Activated naive CD8-positive, alpha-beta T cell treated with anti-CD3 and anti-CD28 coated beads, Interleukin-2, amount 50 U/mL, for 24 hours (primary cell): ENCODE measurements around the gene SAA1.
A peak's percentile ranks its signal among the peaks of the same experiment; 100 is the strongest.

Experiments
- ATAC-seq: fragments of 150-1000 bp; cut with Tn5 transposase; one replicate; pipeline ENCODE4 v1.10.0; 2021
- DNase-seq: peaks from one replicate; pipeline ENCODE4 v3.0.0; 2021
- H3K27ac Mint-ChIP-seq: one replicate; pipeline ENCODE4 v1.8.0; 2021; ENCODE audit warnings: mild to moderate bottlenecking, mixed read lengths
- H3K27me3 Mint-ChIP-seq: one replicate; pipeline ENCODE4 v1.8.0; 2021; ENCODE audit warnings: mixed read lengths
- H3K36me3 Mint-ChIP-seq: one replicate; pipeline ENCODE4 v1.8.0; 2021; ENCODE audit warnings: low read depth, mixed read lengths
- H3K4me1 Mint-ChIP-seq: one replicate; pipeline ENCODE4 v1.8.0; 2021; ENCODE audit warnings: mixed read lengths
- H3K4me3 Mint-ChIP-seq: one replicate; pipeline ENCODE4 v1.8.0; 2021; ENCODE audit warnings: mild to moderate bottlenecking, moderate library complexity, mixed read lengths
- H3K9me3 Mint-ChIP-seq: one replicate; pipeline ENCODE4 v1.8.0; 2021; ENCODE audit warnings: mixed read lengths

The SAA1 gene

DNA sequence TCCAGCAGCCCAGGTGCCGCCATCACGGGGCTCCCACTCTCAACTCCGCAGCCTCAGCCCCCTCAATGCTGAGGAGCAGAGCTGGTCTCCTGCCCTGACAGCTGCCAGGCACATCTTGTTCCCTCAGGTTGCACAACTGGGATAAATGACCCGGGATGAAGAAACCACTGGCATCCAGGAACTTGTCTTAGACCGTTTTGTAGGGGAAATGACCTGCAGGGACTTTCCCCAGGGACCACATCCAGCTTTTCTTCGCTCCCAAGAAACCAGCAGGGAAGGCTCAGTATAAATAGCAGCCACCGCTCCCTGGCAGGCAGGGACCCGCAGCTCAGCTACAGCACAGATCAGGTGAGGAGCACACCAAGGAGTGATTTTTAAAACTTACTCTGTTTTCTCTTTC lies at the start of gene SAA1:
Gene SAA1 (plus strand): TSS at position 316 of the 400 bp plus-strand sequence. CDS start 624 bp downstream, outside the sequence.
- ATAC-seq (no peak), DNase-seq (no peak)
- H3K9me3 Mint-ChIP-seq: no peaks in the 10 kb centered on the region
- H3K4me3 Mint-ChIP-seq: no peak within 1 kb of the TSS
- H3K27me3 Mint-ChIP-seq: no peaks in the 10 kb centered on the region
- no peaks in the 10 kb centered on the region for H3K4me1 Mint-ChIP-seq
- H3K27ac Mint-ChIP-seq: no peak within 1 kb of the TSS
- no peaks in the 10 kb centered on the region for H3K36me3 Mint-ChIP-seq

DNA sequence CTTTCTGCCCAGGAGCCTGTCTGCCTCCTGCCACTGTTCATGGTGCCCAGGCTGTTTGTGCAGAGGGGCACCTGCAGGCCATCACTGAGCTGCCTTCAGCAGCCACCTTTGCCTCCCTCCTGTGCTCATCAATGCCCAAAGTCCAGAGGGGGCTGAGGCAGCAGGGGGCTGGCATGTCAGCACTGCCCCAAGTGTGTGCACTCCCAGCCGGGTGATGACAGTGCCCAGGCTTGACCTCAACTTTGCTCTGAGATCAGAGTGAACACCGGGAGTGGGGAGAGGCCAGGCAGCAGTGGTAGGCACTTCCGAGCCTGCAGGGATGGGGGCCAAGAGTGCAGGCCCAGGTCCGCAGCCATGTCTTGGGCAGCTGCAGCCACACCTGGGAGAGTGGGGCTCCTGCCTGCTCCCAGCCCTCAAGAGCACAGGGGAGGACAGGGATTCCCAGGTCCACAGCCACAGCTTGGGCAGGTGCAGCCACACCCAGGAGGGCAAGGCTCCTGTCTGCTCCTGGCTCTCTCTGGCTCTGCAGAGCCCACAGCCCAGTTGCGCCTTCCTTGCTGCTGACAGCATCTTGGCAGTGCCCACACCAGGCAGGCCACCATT lies 44.7 kb upstream of the SAA1 start:
- no peaks in the 10 kb centered on the region for H3K4me1 Mint-ChIP-seq
- no peak overlapping the region for H3K27ac Mint-ChIP-seq
- DNase-seq (no peak), ATAC-seq (no peak)
- H3K36me3 Mint-ChIP-seq: no peaks in the 10 kb centered on the region
- H3K9me3 Mint-ChIP-seq: no peaks in the 10 kb centered on the region
- peaks cover 11% of the 10 kb centered on the region for H3K27me3 Mint-ChIP-seq
- no peak overlapping the region for H3K4me3 Mint-ChIP-seq

DNA sequence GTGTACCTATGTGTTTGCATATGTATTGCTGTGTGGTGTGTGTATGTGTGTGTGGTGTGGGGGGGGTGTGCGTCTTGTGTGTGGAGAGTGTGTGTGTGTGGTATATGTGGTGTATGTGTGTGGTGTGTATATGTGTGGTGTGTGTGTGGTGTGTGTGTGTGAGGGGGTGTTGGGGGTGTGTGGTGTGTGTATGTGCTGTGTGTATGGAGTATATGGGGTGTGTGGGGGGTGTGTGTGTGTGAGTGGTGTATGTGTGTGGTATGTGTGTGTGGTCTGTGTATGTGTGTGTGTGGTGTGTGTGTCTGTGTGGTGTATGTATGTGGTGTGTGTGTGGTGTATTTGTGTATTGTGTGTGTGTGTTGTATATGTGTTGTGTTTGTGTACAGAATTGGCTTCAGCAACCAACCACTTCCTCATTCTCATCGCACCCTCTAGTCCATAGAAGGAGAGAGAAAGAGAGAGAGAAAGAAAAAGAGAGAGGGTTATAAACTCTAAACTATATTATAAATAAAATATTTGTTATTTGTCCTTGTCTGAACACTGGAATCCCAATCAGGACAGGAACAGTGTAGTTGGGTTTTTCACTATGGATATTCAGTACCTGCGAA lies 43.1 kb upstream of the SAA1 start:
- ATAC-seq: no peak
- H3K36me3 Mint-ChIP-seq: no peaks in the 10 kb centered on the region
- no peak overlapping the region for H3K4me3 Mint-ChIP-seq
- DNase-seq: no peak
- H3K9me3 Mint-ChIP-seq: no peaks in the 10 kb centered on the region
- H3K27ac Mint-ChIP-seq: no peak overlapping the region
- H3K27me3 Mint-ChIP-seq: peaks cover 2% of the 10 kb centered on the region
- no peaks in the 10 kb centered on the region for H3K4me1 Mint-ChIP-seq

DNA sequence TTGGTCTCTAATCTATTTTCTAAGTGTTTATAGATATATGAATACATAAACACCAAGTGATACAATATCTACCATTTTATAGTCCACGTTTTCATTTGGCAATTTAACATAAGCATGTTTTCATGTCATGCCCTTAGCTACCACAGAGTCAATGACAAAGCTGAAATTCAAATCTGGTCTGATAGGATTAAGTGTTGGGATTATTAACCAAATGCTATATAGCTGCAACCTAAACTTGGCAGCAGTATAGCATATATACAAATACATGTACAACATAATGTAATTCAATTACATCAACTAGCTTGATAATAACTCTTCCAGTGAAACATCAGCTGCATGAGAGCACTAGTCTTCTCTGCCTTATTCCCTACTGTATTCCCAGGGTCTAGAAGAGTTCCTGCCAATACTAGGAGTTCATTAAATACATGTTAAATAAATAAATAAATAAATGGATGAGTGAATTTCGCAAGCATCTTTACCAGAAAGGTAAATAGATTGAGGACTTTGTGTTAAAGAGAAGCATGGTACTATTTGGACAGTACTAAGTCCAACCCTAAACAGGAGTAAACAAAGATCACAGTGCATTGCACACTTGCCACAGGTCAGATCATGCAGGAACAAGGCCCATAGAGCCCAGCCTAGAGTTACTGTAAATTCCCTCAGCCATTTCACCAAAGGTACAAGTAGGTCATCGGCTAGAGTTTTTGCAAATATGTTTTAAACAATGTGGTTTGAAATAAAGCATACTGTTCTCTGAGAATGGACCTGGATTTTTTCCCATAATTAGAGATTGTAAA lies 42.3 kb upstream of the SAA1 start:
- DNase-seq: no peak
- H3K4me3 Mint-ChIP-seq: no peak overlapping the region
- ATAC-seq: no peak
- H3K27ac Mint-ChIP-seq: no peak overlapping the region
- no peaks in the 10 kb centered on the region for H3K36me3 Mint-ChIP-seq
- H3K9me3 Mint-ChIP-seq: no peaks in the 10 kb centered on the region
- no peaks in the 10 kb centered on the region for H3K4me1 Mint-ChIP-seq
- H3K27me3 Mint-ChIP-seq: peaks cover 2% of the 10 kb centered on the region

DNA sequence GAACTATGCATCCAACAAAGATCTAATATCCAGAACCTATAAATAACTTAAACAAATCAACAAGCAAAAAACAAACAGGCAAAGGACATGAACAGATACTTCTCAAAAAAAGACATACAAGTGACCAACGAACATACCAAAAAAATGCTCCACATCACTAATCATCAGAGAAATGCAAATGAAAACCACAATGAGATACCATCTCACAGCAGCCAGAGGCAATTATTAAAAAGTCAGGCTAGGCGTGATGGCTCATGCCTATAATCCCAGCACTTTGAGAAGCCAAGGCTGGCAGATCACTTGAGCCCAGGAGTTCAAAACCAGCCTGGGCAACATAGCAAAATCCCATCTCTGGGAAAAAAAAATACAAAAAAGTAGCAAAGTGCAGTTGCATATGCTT lies 40.2 kb upstream of the SAA1 start:
- DNase-seq (no peak), ATAC-seq (no peak)
- Mint-ChIP-seq H3K4me1 (no peaks in the 10 kb centered on the region), H3K36me3 (no peaks in the 10 kb centered on the region), H3K4me3 (no peak overlapping the region), H3K27me3 (peaks cover 2% of the 10 kb centered on the region), H3K27ac (no peak overlapping the region), H3K9me3 (no peaks in the 10 kb centered on the region)

DNA sequence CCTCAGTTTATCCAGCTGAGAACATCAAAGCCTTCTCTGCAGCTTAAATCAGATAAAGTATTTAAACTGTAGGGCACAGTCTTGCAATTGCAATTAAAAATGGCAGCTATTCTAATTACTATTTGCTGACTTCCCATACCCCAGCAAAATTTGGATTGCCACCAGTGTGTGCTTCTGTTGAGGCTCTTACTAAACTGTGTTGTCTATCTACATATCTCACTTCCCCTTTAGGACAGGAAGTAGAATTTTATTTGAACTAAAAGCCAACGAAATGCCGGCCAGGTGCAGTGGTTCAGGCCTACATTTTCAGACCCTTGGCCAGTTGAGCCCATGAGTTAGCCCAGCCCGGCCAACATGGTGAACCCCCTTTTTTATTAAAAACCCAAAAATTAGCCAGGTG lies 36.6 kb upstream of the SAA1 start:
- H3K4me3 Mint-ChIP-seq: no peak overlapping the region
- H3K27ac Mint-ChIP-seq: no peak overlapping the region
- H3K27me3 Mint-ChIP-seq: peaks cover 3% of the 10 kb centered on the region
- ATAC-seq (no peak), DNase-seq (no peak)
- H3K36me3 Mint-ChIP-seq: no peaks in the 10 kb centered on the region
- H3K4me1 Mint-ChIP-seq: no peaks in the 10 kb centered on the region
- no peaks in the 10 kb centered on the region for H3K9me3 Mint-ChIP-seq

DNA sequence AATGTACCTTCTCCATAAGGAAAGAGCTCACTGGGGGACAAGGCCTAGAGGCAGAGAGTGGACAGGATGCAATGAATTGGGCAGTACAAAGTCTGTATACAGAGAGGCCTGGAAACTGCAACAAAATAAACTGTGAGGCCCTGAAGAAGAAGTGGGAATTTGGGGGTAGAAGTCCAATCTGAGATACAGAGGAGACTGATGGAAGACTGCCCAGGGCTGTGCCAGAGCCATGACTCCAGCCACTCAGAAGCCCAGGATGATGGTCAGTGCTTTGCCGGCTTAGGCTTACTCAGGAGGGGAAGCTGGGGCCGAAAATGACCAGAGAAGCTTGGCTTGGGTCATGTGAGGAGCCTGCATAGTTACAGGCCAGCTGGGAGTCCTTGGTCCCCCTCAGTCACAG lies 35.2 kb upstream of the SAA1 start:
- H3K27ac Mint-ChIP-seq: no peak overlapping the region
- no peaks in the 10 kb centered on the region for H3K4me1 Mint-ChIP-seq
- ATAC-seq (no peak), DNase-seq (no peak)
- H3K36me3 Mint-ChIP-seq: no peaks in the 10 kb centered on the region
- no peaks in the 10 kb centered on the region for H3K9me3 Mint-ChIP-seq
- H3K27me3 Mint-ChIP-seq: peaks cover 5% of the 10 kb centered on the region
- H3K4me3 Mint-ChIP-seq: no peak overlapping the region

DNA sequence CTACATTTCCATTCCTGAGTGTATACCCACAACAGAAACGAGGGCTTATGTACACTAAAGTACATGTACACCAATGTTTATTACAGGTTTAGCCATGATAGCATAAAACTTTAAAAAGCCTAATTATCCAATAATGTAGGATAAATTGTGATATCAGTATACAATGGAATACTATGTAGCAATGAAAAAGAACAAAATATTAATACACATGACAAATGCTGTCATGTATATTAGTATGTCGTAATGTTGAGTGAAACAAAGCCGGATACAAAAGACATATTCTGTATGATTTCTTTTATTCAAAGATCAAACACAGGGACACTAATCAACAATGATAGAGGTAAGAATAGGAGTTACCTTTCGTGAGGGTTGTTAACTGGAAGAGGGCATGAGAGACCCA lies 32.2 kb upstream of the SAA1 start:
- no peaks in the 10 kb centered on the region for H3K4me1 Mint-ChIP-seq
- H3K36me3 Mint-ChIP-seq: no peaks in the 10 kb centered on the region
- DNase-seq (no peak), ATAC-seq (no peak)
- no peak overlapping the region for H3K27ac Mint-ChIP-seq
- H3K27me3 Mint-ChIP-seq: peaks cover 19% of the 10 kb centered on the region
- H3K9me3 Mint-ChIP-seq: no peaks in the 10 kb centered on the region
- no peak overlapping the region for H3K4me3 Mint-ChIP-seq

DNA sequence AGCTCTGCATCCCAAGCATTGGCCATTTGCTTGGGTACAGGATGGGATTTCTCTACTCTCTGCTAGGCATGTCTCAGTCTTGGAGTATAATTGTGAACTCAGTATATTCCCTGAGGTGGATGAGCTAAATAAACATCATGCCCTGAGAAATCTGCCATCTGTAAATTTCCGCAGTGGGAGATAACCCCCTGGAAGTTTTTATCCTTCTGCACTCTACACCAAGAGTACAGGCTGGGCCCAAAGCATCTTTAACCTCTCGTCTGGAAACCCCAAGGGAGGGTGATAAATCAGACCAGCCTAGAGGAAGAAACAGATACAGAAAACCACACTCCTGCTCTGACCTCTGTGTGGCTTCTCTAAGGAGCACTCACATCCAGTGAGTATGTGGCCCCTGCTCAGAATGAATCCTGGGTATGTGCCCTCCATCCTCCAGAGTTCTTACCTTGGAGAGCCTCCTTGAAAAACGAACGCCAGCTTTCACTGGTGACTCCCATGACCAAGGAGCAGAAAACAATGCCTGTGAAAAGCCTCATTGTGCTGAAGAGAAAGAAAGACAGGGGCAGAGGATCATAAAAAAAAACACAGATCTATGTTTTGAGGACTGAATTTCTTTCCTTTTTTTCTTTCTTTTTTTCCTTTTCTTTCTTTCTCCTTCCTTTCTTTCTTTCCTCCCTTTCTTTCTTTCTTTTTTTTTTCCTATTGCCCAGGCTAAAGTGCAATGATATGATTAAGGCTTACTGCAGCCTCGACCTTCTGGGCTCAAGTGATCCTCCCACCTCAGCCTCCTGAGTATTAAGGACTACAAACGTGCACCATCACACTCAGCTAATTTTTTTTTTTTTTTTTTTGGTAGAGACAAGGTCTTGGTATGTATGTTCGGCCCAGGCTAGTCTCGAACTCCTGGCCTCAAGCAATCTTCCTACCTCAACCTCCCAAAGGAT lies 30.4 kb upstream of the SAA1 start:
- Mint-ChIP-seq H3K27ac (no peak overlapping the region), H3K27me3 (peaks cover 26% of the 10 kb centered on the region), H3K4me1 (no peaks in the 10 kb centered on the region), H3K36me3 (no peaks in the 10 kb centered on the region), H3K9me3 (no peaks in the 10 kb centered on the region), H3K4me3 (no peak overlapping the region)
- ATAC-seq (no peak), DNase-seq (no peak)

DNA sequence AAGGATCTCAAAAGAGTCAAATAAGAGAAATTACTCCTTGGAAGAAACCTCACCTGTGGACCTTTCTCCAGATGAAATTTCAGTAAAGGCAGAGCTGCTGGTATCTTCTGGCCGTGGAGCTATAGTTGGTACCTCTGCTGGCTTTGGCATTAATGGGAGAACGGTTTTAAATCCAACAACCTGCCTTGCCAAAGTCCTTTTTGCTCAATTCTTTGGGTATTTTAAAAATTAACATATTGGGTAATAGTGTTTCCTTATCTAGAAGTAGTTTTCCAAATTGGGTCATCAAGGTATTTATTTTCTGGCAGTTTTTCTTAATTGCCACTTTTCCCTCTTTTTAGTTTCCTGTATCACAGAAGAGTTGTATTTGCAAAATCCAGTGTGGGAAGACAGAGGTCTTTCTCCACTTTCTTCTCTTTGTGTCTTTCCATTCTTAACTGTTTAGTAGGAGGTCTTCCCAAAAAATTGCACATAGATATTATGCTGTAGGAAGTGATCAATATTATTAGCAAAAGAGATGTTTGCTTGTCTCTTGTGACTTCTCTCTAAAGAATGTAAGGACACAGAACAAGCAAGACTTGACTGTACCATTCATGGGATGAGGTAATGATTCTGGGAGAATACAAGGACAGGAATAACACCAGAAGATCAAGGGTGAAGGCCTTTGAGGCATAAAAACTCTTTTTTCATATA lies 29.3 kb upstream of the SAA1 start, which contains the start of gene SAA4:
Gene SAA4 (minus strand): TSS at position 139 of the 693 bp plus-strand sequence. CDS start 876 bp downstream, outside the sequence.
- Mint-ChIP-seq H3K4me3 (no peak within 1 kb of the TSS), H3K36me3 (no peaks in the 10 kb centered on the region), H3K9me3 (no peaks in the 10 kb centered on the region), H3K27me3 (peaks cover 28% of the 10 kb centered on the region), H3K27ac (no peak within 1 kb of the TSS), H3K4me1 (no peaks in the 10 kb centered on the region)
- ATAC-seq (no peak), DNase-seq (no peak)

DNA sequence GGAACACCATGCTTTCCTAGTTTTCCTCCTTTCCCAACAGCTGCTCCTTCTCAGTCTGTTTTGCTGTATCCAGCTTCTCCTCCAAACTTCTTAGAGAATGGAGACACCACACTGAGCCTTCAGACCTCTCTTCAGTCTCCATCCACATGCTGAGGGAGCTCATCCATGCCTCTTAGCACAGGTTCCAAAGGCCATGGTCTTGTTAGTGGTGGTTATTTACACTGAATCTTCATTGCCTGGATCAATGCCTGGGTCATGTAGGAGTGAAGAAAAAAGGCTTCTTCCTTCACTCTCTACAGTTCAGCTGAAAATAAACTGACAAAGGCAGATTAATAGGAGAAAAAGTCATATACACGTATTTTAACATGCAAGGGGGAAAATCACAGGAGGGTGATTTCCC lies 26.4 kb upstream of the SAA1 start:
- Mint-ChIP-seq H3K4me1 (no peaks in the 10 kb centered on the region), H3K4me3 (no peak overlapping the region), H3K9me3 (no peaks in the 10 kb centered on the region), H3K27me3 (peaks cover 25% of the 10 kb centered on the region), H3K36me3 (no peaks in the 10 kb centered on the region), H3K27ac (no peak overlapping the region)
- ATAC-seq: no peak
- no peak for DNase-seq

DNA sequence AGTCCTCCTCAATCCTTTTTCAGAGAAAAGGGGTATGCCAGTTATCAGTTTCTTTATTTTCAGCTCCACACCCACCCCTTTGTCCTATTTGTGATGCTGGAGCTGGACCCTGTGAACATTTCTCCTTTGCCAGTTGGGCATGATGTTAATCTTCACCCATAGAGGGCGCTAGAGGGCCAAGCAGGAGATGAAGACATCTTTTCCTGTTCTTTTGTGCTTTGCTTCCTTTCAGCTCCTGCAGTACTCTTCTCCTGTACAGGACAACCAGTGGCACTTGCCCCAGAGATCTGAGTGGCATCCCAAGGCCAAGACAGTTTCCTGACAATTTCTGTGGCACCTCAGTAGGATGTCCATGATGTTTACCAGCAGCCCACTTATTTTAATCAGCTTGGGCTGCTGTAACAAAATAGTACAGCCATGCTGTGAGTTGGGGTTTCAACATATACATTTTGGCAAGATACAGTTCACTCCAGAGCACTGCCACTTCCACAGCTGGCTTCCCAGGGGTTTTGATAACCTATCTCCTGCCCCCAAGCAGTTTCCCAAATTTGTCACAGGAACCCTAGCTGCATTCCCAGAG lies 22.2 kb upstream of the SAA1 start:
- no peaks in the 10 kb centered on the region for H3K36me3 Mint-ChIP-seq
- H3K27me3 Mint-ChIP-seq: peaks cover 9% of the 10 kb centered on the region
- no peak overlapping the region for H3K27ac Mint-ChIP-seq
- no peaks in the 10 kb centered on the region for H3K9me3 Mint-ChIP-seq
- peaks cover 11% of the 10 kb centered on the region for H3K4me1 Mint-ChIP-seq
- DNase-seq (peak; percentile 57), ATAC-seq (peak; percentile 39)
- H3K4me3 Mint-ChIP-seq: no peak overlapping the region

DNA sequence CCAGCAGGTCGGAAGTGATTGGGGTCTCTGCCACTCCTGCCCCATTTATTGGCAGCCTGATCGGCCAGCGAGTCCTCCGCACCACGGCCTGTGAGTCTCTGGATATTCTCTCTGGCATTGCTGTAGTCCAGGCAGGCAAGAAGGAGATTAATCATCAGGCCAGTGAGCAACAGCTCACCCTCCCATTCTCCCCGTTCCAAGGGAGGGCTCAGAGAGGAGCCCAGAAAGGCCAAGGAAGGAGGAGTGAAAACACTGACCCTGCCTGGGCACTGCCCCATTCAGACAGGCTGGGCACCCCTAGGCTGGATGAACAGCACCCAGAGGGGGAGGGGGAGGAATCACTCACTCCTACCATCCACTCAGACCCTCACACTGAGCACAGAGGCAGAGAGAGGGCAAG lies 20.7 kb upstream of the SAA1 start:
- H3K9me3 Mint-ChIP-seq: no peaks in the 10 kb centered on the region
- no peak overlapping the region for H3K27ac Mint-ChIP-seq
- no peak overlapping the region for H3K4me3 Mint-ChIP-seq
- ATAC-seq (no peak), DNase-seq (no peak)
- H3K27me3 Mint-ChIP-seq: peaks cover 3% of the 10 kb centered on the region
- no peaks in the 10 kb centered on the region for H3K36me3 Mint-ChIP-seq
- peaks cover 11% of the 10 kb centered on the region for H3K4me1 Mint-ChIP-seq
